ENCODE measurements around the gene UCP2. TPM values are rescaled to one million over a fixed set of nuclear protein-coding genes. Genes with fewer than 3 reads are reported as not detected.

UCP2 gene
- total and polyA plus RNA-seq, 2 donors (not counting 3 experiments of a cell fraction or from before 2014, with no cell fraction given): 16.5 to 24.0 TPM

GRCh38 chr11:74019104-74019738 is 36.6 kb upstream of the UCP2 start:
- no peak for TF ChIP-seq POLR2A (IDR thresholded peaks at IDR 0.05; ENCODE audit: low read depth, low read length)
- no peak for TF ChIP-seq POLR2AphosphoS5 (IDR thresholded peaks at IDR 0.05; ENCODE audit: insufficient read depth, low read depth, low read length)
- TF ChIP-seq MAX (IDR thresholded peaks at IDR 0.05; ENCODE audit: insufficient read depth, insufficient read length): no peak
- TF ChIP-seq GATA2 (IDR thresholded peaks at IDR 0.05; ENCODE audit: insufficient read depth, insufficient read length, low read depth, low read length): no peak
- TF ChIP-seq EZH2 (IDR thresholded peaks at IDR 0.05; ENCODE audit: borderline replicate concordance, low read depth, low read length, severe bottlenecking): no peak
- TF ChIP-seq JUN (IDR thresholded peaks at IDR 0.05; ENCODE audit: borderline replicate concordance, insufficient read depth, insufficient read length, low read depth): no peak
- TF ChIP-seq MYC (IDR thresholded peaks at IDR 0.05; ENCODE audit: low read depth, low read length): no peak
- no peak for TF ChIP-seq FOS (IDR thresholded peaks at IDR 0.05; ENCODE audit: borderline replicate concordance, insufficient read depth, low read length)
- no peak for TF ChIP-seq CTCF (IDR thresholded peaks at IDR 0.05; ENCODE audit: extremely low read depth in 1 of 2, insufficient read depth in 1 of 2, low read depth in 1 of 2, low read length in 2 of 2)
- H3K79me2 ChIP-seq (ENCODE audit: control insufficient read depth, insufficient read depth, low read length): no peaks in the 10 kb centered on the region
- H3K4me3 ChIP-seq (replicated peaks in 1 of 3; ENCODE audit: insufficient read depth in 1 of 3, low read depth in 1 of 3, low read length in 3 of 3): no peak overlapping the region
- FAIRE-seq: no peak
- dilution Hi-C loops (cut with MboI; ENCODE audit: extremely low pct_ligation_motif_present, low sequenced_read_pairs) (no loop called here), intact Hi-C loops (cut with micrococcal nuclease) (no loop called here)
- no peaks in the 10 kb centered on the region for H3K9me3 ChIP-seq (replicated peaks; ENCODE audit: control insufficient read depth, insufficient read depth, low read length)
- BruUV-seq (replicated peaks): no TSS peak
- H4K20me1 ChIP-seq (replicated peaks; ENCODE audit: control insufficient read depth, extremely low read depth, insufficient read depth, low read length): no peaks in the 10 kb centered on the region
- ChIA-PET POLR2A (no interaction called here), CTCF (no interaction called here)
- peaks cover 0 to 4% of the 10 kb centered on the region in 2 experiments for H3K36me3 ChIP-seq (ENCODE audit: control insufficient read depth in 2 of 2, extremely low read depth in 1 of 2, insufficient read depth in 2 of 2, low read length in 2 of 2)
- no peak overlapping the region for H3K27ac ChIP-seq (ENCODE audit: insufficient read depth, low read depth, low read length)
- no peak overlapping the region for H2AFZ ChIP-seq (ENCODE audit: low read depth, low read length)
- no peaks in the 10 kb centered on the region for H3K4me1 ChIP-seq (ENCODE audit: control insufficient read depth, extremely low read depth, insufficient read depth, low read length)
- H3K27me3 ChIP-seq (ENCODE audit: control insufficient read depth in 2 of 2, insufficient read depth in 2 of 2, low read length in 2 of 2): no peaks in the 10 kb centered on the region
- no peaks in the 10 kb centered on the region for H3K9me1 ChIP-seq (replicated peaks; ENCODE audit: control insufficient read depth, extremely low read depth, insufficient read depth, low read length)
- H3K4me2 ChIP-seq (ENCODE audit: insufficient read depth, low read length): no peak overlapping the region
- no peak overlapping the region for H3K9ac ChIP-seq (replicated peaks; ENCODE audit: extremely low read depth, insufficient read depth, low read length)
- no peak for DNase-seq (ENCODE audit: low read depth, low spot score)
